Uterus (tissue), 4 donors: ENCODE data around the gene AGXT. TPM values are rescaled to one million over a fixed set of nuclear protein-coding genes. Genes with fewer than 3 reads are reported as not detected.

Experiments
- DNase-seq, 2 donors: peaks; one replicate each; pipeline ENCODE4 v3.0.0-alpha.2; 2019 to 2020
- H3K27ac ChIP-seq, 2 donors: fragments of 200-600 bp; sonication (generic); 1 replicate in 1 of 2; 2 replicates in 1 of 2; pipeline ENCODE4 v1.5.1; 2016 to 2018
- H3K27me3 ChIP-seq, 2 donors: fragments of 200-600 bp; sonication (generic); one replicate each; pipeline ENCODE4 v1.5.1; 2018 to 2019; ENCODE audit warnings: control low read depth in 1 of 2
- H3K36me3 ChIP-seq, 2 donors: fragments of 200-600 bp; sonication (generic); one replicate each; pipeline ENCODE4 v1.5.1; 2019; ENCODE audit warnings: control low read depth in 1 of 2
- H3K4me1 ChIP-seq, 2 donors: fragments of 200-600 bp; sonication (generic); one replicate each; pipeline ENCODE4 v1.5.1; 2018 to 2019; ENCODE audit warnings: control low read depth in 1 of 2
- H3K4me3 ChIP-seq, 2 donors: fragments of 200-600 bp; sonication (generic); 1 replicate in 1 of 2; 2 replicates in 1 of 2; pipeline ENCODE4 v1.5.1; 2018 to 2019; ENCODE audit warnings: mild to moderate bottlenecking in 1 of 2
- H3K9me3 ChIP-seq, 2 donors: fragments of 200-600 bp; sonication (generic); one replicate each; pipeline ENCODE4 v1.5.1; 2019; ENCODE audit warnings: control low read depth in 1 of 2
- CTCF ChIP-seq, 4 experiments: fragments of 200-600 bp in 2 of 4; fragments of 450-650 bp in 2 of 4; sonication (generic) in 2 of 4; IDR thresholded peaks; one replicate each; pipeline ENCODE4 v1.5.1; 2016 to 2019; ENCODE audit warnings: antibody characterized with exemption in 4 of 4, mild to moderate bottlenecking in 2 of 4, moderate library complexity in 1 of 4
- POLR2A ChIP-seq, 2 donors: fragments of 450-650 bp; IDR thresholded peaks; one replicate each; pipeline ENCODE4 v1.6.1; 2016; ENCODE audit warnings: antibody characterized with exemption in 2 of 2, mild to moderate bottlenecking in 1 of 2, moderate library complexity in 1 of 2
- intact Hi-C: fragments of 100-400 bp; cut with DNase I; formaldehyde crosslinking; loops from one replicate; pipeline ENCODE4 v1.15.1; 2023; ENCODE audit warnings: low total_unique reads
- total RNA-seq, 4 donors: library from RNA; depleted of rRNA in 3 of 4; stranded (reverse); fragments of >200 nt in 3 of 4; gene quantifications; one replicate each; pipeline versions ENCODE4 v1.1.0 to v1.2.4, GENCODE V29; 2014 to 2023
- donor health status: DM: yes; HTN: yes; CAD: no.

AGXT gene
- total RNA-seq, 4 donors from 2014 or later, result not detected

GRCh38 chr2:240919786-240920782 lies 51.5 kb downstream of the AGXT start:
- DNase-seq, result peak; percentile 8 to 15
- intact Hi-C loops, result no loop called here
- Histone ChIP-seq H3K27me3 (no peaks in the 10 kb centered on the region), H3K27ac (no peak overlapping the region), H3K9me3 (no peaks in the 10 kb centered on the region), H3K36me3 (no peaks in the 10 kb centered on the region), H3K4me1 (peaks cover 0 to 5% of the 10 kb centered on the region in 2 donors), H3K4me3 (no peak overlapping the region)
- no peak for TF ChIP-seq POLR2A (IDR thresholded peaks at IDR 0.05)
- no peak for TF ChIP-seq CTCF (IDR thresholded peaks at IDR 0.05)

- H3K27me3 ChIP-seq, result no peaks in the 10 kb centered on the region
- H3K27ac ChIP-seq, result peak overlapping the region in 1 of 2 donors; percentile 23
- intact Hi-C loops, result no loop called here
- no peak for TF ChIP-seq CTCF (IDR thresholded peaks at IDR 0.05)
- TF ChIP-seq POLR2A (IDR thresholded peaks at IDR 0.05), result no peak
- no peaks in the 10 kb centered on the region for H3K9me3 ChIP-seq
- H3K36me3 ChIP-seq, result no peaks in the 10 kb centered on the region
- no peak overlapping the region for H3K4me3 ChIP-seq
- peaks cover 0 to 3% of the 10 kb centered on the region in 2 donors for H3K4me1 ChIP-seq
- DNase-seq, result peak; percentile 16 to 19
These were observed 52.2 kb downstream of the AGXT start for GRCh38 chr2:240920783-240921231.

GRCh38 chr2:240921311-240921994 lies 52.8 kb downstream of the AGXT start:
- Histone ChIP-seq H3K4me3 (no peak overlapping the region), H3K9me3 (no peaks in the 10 kb centered on the region), H3K4me1 (no peaks in the 10 kb centered on the region), H3K27ac (peak overlapping the region in 1 of 2 donors; percentile 23), H3K27me3 (no peaks in the 10 kb centered on the region), H3K36me3 (no peaks in the 10 kb centered on the region)
- DNase-seq, result peak; percentile 38 to 50
- no peak for TF ChIP-seq CTCF (IDR thresholded peaks at IDR 0.05)
- TF ChIP-seq POLR2A (IDR thresholded peaks at IDR 0.05), result no peak
- intact Hi-C loops, result no loop called here

DNA sequence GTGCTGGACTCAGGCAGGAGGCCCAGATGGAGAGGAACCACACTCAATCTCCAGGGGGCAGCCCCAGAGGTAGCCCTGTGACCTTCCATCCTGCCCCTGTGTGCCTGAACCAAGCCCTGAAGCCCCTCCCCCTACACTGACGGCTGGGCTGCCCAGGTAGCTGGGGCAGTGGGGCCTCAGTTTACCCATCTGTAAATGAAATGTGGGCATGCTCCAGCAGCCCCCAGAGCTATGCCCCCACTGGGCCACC lies 53.3 kb downstream of the AGXT start:
- peak in 1 of 2 donors; percentile 16 for DNase-seq

More for the DNA sequence above, 53.3 kb downstream of the AGXT start:
- Histone ChIP-seq H3K4me1 (no peaks in the 10 kb centered on the region), H3K27ac (no peak overlapping the region), H3K36me3 (no peaks in the 10 kb centered on the region), H3K4me3 (no peak overlapping the region), H3K27me3 (no peaks in the 10 kb centered on the region), H3K9me3 (no peaks in the 10 kb centered on the region)
- no peak for TF ChIP-seq POLR2A (IDR thresholded peaks at IDR 0.05)
- no peak for TF ChIP-seq CTCF (IDR thresholded peaks at IDR 0.05)
- intact Hi-C loops, result no loop called here
